Epidermal melanocyte (primary cell): Measurements from ENCODE around the gene PLCB4.
A peak's percentile ranks its signal among the peaks of the same experiment; 100 is the strongest.
"Not testable (repeated sequence)": the region's sequence is repeated elsewhere in the genome, so short reads cannot be mapped to it uniquely, and the experiment has no call there.

Source experiments
- DNase-seq: peaks from one replicate; pipeline ENCODE4 v3.0.0; 2011; ENCODE audit warnings: low spot score; ENCODE audit not compliant: insufficient read length

The PLCB4 gene

DNA sequence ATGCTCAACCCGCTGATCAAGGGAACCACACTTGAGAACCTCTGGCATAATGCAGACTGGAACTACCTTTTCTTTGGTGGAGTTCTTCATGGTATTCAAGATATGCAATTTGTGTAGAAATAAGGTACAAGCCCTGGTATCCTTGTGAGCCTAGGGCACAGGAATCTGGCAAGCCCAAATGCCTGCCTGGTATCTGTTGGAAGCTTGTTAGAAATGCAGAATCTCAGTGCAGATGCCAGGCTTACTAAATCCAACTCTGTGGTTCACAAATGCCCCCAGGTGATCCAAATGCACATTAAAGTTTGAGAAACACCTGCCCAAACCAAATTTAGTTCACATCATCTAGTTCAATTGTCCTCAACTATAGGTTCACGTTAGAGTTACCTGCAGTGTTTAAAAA is 285.7 kb downstream of the PLCB4 start:
- no peak for DNase-seq

DNA sequence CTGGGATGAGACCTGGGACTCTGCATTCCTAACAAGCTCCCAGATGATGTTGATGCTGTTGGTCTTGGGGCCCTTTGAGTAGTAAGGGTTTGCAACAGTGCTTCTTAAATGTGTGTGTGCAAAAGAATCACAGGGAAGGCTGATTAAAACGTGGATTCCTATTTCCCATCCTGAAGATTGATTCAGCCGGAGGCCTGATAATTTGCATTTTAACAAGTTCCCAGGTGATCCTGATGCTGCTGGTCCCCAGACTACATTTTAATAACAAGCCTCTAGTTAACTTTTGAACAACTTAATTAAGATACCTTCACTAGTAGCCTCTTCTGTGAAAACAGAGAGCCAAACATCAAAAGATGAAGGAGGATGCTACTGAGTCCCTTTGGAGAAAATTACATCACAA is 289.1 kb downstream of the PLCB4 start:
- no peak for DNase-seq

DNA sequence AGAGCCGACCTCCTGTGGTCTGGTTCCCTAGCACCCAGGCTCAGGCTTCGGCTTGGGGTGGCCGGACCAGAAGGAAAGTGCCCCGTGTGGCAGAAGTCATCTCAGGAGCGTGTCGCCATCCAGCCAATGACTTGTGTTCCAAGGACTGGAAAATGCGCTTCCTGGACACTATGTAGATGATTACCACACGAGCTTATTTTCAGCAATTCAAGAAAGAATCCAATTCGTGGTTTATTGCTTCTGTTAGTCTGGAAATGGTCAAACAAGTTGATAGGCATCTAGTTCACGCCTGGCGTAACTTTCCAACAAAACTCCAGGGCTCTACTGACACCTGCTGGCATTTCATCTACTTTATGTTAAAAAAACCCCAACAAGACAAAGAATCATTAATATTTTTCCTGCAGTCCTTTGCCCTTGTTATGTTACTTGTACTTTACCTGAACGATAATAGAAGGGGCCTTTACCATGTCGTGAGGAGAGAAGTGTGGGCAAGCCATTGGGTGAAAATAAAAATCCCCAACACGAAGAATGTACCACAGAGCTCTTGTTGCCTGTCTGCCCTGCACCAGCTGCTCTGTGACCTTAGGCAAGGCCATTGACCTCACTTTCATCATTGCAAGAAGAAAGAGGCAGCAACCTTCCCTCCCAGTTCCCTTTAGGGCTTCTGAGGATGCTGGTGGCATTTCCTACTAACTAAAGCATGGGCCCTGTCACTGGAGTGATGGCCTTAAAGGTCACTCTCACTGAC is 290.8 kb downstream of the PLCB4 start:
- DNase-seq = peak; percentile 54

DNA sequence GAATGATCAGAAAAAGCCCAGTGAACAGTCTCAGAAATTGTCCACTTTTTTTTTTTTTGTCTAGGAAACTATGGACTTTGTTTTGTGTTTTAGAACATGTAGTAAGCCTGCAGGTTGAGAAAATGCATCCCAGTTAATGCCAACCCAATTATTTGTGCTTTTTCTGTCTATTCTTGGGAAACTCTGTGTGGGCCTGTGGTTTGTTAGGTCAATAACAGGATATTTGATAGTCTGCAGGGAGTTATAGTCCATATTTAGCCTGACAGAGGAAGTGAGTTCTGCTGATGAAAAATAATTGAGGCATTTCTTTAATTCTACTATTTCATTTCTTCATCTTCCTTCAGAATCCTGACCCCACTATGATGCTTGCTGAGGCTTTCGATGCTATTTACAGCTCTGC is 291.5 kb downstream of the PLCB4 start:
- no peak for DNase-seq

DNA sequence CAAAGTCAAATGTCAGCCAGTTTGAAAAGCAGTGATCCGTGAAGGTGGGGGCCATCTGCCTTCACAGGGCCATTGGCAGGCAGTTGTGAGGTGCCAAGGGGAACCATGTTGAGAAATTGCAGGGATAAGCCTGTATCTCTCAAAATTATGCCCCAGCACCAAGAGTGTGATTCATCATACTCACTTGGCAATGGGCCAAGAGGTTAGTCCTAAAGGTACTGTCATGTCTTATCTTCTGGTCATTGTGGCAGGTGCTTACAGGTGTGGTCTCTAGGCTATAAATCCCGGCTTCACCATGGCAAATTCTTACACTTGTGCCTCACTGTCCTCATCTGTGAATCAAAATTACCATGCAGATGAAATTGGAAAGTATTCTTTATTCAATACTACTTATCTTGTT is 294.8 kb downstream of the PLCB4 start:
- DNase-seq = no peak

DNA sequence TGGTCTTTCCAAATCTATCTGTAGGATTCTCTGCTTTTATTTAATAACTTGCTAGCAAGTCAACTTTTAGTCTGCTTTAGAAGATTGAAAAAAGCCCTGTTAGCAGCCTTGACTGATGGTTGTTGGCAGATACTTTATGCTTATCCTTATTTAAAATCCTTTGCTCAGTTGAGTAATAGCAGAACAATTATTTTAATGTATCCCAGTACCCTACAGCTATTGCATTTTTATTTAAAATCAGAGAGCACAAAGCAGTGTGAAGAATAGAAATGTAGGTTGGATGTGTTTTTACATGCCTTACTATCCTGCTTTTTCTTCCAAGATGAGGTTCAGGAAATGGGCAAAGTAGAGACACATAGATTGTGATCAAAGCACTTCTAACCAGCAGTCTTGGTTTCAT is 298.4 kb downstream of the PLCB4 start:
- DNase-seq = no peak

DNA sequence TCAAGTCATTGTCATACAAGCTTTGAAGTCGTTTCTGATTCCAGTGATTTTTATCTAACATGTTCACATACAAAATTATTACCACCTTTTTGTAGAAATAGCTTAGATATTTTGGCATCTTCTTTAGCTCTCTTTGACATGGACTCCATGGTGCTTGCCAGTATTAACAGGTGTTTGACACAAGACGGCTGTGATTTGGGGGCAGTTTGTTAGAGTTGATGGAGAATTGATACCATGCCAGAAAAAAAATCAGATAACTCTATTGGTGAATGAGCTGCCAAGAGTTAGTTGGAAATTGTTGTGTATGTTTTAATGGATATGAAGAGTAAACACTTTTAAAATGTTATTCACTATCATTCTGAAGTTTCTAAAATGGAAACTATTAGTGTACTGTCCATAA is 298.9 kb downstream of the PLCB4 start:
- no peak for DNase-seq

DNA sequence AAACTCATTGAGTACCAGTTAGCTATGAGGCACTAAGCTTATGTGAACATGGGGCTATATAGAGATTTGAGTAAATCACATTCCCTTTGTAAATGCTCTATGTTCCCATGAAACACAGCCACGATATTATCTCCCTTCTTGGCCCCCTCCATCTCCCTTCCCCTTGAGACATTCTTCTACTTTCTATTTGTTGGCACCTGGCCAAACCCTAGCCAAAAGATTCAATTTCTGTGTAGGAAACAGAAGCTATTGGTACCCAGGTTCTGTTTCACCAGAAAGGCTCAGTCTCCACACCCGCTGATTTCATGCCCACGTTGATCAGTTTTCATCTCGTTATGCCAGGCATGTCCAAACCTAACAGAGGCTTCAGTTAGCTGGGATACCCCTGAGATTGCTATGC is 300.0 kb downstream of the PLCB4 start:
- DNase-seq = no peak

DNA sequence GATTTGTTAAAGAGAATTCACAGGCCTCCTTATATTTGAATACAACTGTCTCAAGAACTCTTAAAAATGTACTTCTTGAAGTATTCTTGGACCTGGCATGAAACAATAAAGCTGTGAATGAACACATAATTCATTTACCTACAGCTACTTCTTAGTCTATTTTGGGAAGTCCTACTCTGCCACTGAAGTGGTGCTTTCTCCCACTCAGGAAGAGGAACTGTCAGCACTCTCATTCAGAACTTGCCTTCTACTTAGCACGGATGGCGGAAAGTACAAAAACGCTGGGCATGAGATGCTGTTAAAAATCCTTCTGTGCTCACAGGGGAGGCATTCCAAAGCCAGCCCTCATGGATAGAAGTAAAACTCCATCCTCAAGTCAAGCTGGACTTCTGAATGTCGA is 300.7 kb downstream of the PLCB4 start:
- DNase-seq = no peak

DNA sequence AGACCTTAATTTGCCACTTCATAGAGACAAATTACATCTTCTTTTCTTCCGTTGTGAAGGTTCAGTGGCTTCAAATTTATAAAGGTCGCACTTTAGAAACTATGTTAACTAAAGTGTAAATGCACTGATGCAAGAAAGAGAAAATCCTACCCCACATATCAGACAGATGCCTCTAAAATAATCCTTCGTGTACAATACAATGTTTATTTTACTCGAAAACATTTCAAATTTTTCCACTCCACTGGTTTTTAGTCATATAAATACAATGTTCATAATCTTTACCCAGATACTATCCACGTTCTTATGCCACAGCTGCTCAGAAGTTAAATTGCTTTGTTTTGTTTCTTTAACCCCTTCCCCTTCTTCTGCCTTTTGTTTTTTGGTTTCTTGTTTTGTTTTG is 305.2 kb downstream of the PLCB4 start:
- no peak for DNase-seq

DNA sequence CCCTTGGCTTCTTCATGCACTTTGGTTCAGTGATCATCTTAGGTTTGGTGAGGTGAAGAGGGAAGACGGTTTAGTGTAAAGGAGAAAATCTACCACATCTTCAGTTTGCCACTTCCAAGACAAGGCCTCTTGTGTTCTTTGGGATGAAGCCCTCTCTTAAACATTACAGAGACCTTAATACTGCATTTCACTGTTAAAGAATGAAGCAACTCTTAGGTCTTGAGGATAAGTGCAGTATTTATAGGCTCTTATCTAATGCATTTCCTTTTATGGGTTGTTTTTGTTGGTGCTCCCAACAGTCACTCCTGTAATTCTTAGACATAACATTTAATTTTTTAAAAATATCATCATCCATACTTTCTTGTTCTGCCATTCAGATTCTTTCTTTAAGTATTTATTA is 305.6 kb downstream of the PLCB4 start:
- no peak for DNase-seq

DNA sequence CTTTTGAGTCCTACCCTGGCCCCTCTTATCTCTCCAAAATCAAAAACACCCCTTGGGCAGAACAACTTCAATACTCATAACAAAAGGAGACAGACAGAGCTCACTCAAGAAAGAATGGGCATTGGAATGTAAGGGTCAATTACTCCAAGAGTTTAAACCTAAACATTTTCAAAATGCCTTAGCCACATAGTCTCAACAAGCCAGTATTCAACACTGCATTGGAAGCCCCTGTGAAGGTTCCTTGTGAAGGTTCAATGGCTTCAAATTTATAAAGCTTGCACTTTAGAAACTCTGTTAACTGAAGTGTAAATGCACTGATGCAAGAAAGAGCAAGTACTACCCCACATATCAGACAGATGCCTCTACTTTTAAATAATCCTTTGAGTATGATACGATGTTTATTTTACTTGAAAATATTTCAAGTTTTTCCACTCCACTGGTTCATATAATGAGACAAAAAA is 306.4 kb downstream of the PLCB4 start:
- DNase-seq = no peak

DNA sequence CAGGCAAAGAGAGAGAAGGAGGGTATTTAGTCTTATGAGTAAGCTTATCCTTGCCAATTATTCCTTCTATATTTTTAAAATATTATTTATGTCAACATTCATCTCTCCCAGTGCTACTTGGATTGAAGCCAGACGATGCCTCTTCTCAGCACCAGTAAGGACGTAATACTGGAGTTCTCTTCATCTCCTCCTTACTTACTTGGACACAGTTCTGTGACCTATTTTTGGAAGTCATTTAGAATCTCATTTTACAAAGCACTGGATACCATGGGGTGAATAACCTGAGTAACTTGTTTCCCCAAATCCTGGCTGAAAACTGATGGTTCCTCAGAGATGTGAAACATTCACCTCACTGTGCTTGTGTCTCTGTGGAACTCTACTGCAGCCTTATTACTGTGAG is 308.1 kb downstream of the PLCB4 start:
- no peak for DNase-seq

DNA sequence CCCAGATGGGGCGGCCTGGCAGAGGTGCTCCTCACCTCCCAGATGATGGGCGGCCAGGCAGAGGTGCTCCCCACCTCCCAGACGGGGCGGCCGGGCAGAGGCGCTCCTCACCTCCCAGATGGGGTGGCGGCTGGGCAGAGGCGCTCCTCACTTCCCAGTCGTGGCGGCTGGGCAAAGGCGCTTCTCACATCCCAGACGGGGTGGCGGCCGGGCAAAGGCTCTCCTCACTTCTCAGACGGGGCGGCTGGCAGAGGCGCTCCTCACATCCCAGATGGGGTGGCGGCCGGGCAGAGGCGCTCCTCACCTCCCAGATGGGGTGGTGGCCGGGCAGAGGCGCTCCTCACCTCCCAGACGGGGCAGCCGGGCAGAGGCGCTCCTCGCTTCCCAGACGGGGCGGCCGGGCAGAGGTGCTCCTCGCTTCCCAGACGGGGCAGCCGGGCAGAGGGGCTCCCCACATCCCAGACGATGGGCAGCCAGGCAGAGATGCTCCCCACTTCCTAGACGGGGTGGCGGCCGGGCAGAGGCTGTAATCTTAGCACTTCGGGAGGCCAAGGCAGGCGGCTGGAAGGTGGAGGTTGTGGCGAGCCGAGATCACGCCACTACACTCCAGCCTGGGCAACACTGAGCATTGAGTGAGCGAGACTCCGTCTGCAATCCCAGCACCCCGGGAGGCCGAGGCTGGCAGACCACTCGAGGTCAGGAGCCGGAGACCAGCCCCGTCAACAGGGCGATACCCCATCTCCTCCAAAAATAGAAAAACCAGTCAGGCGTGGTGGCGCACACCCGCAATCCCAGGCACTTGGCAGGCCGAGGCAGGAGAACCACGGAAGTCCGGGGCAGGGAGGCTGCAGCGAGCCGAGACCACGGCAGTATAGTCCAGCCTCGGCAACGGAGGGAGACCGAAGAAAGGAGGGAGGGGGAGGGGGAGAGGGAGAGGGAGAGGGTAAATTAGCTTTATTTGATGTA is 316.7 kb downstream of the PLCB4 start:
- not testable (repeated sequence) for DNase-seq

DNA sequence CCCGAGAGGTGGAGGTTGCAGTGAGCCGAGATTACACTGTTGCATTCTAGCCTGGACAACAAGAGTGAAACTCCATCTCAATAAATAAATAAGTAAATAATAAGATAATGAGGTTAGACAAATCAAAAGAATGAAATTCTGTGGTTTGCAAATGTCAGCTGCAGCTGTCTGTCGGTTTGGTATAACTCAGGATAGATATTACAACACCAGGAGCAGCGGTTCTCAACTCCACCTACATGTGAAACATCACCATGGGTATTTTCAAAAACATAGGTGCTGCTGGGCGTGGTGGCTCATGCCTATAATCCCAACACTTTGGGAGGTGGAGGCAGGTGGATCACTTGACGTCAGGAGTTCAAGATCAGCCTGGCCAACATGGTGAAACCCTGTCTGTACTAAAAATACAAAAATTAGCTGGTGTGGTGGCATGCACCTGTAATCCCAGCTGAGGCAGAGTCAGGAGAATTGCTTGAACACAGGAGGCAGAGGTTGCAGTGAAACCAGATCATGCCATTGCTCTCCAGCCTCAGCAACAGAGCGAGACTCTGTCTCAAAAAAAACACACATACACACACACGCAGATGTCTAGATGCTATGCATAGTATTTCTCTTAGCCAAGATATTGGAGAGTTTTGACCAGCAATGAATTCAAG is 319.4 kb downstream of the PLCB4 start:
- no peak for DNase-seq

DNA sequence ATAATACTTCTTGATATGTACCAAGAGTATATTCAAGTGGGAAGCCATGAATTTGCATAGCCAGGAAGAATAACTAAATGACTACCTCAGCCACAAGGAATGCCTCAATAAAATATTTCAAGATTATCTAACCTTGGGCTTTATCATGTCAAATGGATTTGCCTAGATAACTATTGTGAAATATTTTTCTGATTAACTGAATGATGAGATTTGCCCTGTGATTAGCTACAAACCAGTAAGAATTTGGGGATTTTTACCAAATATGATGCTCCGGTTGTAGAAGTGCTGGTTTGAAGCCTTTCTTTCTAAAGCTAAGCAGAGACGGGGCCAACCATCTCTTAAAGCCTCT is 319.9 kb downstream of the PLCB4 start:
- DNase-seq = no peak

DNA sequence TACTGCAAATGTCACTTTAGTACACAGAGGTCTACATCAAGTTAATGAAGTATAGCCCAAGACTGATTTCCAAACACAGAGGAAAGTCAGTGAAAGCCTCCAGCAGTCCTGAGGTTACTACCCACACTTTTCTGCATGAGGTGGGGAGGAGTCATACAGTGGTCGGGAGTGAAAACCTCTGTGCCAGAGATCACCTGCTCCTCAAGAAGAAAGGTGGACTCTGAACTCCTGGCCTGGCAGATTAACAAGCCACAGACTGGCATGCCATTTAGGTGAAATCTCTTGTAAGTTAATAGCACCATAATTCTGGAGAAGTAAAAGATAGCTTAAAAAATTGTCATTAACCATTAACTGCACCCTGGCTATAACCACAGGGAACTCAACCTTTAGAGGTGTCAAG is 320.5 kb downstream of the PLCB4 start:
- DNase-seq = no peak

DNA sequence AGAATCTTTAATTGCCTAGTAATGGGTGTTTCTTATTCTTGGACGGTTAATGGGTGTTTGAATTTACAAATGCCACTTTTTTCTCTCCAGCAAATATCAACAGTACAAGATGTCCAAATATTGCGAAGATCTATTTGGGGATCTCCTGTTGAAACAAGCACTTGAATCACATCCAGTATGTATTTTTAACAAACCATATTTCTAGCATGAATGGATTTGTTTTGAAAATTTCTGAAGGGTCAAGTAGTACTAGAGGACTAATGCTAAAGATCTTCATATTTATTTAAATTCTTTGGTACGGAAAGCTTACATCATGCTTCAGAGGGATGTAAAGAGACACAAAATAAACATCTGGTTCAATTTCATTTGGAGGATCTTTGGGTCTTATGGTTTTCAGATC is 321.6 kb downstream of the PLCB4 start:
- DNase-seq = no peak

DNA sequence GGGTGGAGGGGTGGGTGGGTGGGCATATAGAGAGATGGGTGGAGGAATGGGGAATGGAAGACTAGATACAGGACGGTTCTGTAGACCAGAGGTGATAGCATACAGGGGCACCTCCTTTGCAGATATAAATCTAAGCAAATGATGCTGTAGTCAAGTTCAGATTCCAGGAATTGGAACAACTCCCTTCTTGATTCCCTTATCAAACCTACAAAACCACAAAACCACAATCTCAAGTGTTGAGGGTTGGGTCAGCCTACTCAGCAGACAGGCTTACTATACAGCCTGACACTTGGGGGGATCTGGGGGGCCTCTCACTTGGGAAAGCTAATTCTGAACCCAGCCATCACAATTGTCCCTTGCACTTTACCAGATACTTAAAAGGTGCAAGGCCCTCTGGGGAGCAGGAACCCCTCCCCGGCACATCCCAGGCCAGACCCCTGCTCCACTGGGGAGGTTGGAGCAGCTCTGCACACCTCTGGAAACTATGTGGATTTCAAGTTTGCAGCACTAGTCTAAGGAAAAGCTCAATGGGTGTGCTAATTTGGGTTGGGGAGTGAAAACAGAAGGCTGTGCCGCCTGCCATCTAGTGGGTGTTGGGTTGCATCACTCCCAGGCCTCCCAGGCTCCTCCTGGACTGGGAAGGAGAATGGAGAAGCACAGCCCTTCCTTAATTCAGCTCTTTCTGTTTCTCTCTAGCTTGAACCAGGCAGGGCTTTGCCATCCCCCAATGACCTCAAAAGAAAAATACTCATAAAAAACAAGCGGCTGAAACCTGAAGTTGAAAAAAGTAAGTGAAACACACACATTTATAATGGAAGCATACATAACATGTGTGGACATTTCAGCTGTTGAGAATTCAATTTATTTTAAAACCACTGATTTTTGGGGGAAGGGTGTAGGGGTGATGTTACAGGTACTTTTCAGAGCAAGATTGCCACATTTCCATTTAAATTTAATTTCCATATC is 324.3 kb downstream of the PLCB4 start:
- peak; percentile 74 for DNase-seq

DNA sequence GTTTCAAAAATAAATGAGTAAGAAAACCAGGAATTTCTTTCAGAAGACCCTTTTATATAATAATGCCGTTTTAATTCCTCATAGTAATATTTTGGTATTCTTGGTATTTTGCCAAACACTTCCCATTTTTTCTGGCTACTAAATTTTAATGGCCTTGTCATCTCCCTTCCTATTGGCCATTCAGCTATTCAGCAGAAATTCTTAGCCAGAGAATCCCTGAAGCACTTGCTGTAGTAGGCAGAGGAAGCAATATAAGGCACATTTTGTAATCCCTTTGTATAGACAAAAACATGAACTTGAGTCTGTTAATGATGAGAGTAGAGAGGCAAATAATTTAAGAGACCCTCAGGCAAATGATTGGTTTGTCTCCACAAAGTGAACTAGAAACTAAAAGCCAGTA is 327.1 kb downstream of the PLCB4 start:
- no peak for DNase-seq

DNA sequence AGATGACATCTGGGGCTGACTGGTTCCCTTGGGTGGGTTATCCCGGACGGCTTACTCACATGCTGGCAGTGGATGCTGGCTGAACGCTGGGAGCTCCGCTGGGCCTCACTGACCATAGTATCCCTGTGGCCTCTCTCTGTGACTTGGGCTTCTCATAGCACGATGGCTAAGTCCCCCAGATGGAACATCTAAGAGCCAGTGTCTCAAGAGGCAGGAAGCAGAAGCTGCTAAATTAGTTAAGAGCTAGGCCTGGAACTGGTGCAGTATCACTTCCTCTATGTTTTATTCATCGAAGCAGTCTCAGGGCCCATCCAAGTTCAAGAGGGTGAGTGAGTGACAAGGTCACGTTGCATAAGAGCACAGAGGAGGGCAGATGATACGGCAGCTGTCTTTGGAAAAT is 329.0 kb downstream of the PLCB4 start:
- DNase-seq = no peak
